Tibial nerve (tissue), 4 donors: ENCODE data around the gene ARHGEF38. TPM values are rescaled to one million over a fixed set of nuclear protein-coding genes. Genes with fewer than 3 reads are reported as not detected.
"Not testable (repeated sequence)": the region's sequence is repeated elsewhere in the genome, so short reads cannot be mapped to it uniquely, and the experiment has no call there.

Source experiments
- DNase-seq, 2 donors: peaks; one replicate each; pipeline ENCODE4 v3.0.0-alpha.2; 2019; ENCODE audit warnings: low spot score in 2 of 2
- H3K27ac ChIP-seq, 4 donors: fragments of 200-600 bp; sonication (generic) in 3 of 4; one replicate each; pipeline ENCODE4 v1.5.1; 2017 to 2019; ENCODE audit warnings: mild to moderate bottlenecking in 1 of 4
- H3K27me3 ChIP-seq, 2 donors: fragments of 200-600 bp; sonication (generic) in 1 of 2; one replicate each; pipeline versions ENCODE4 v1.5.1 to v1.6.0; 2017 to 2019
- H3K36me3 ChIP-seq, 3 donors: fragments of 200-600 bp; sonication (generic); one replicate each; pipeline ENCODE4 v1.5.1; 2018 to 2019
- H3K4me1 ChIP-seq, 4 donors: fragments of 200-600 bp; sonication (generic) in 3 of 4; one replicate each; pipeline ENCODE4 v1.5.1; 2017 to 2019
- H3K4me3 ChIP-seq, 4 donors: fragments of 200-600 bp; sonication (generic) in 3 of 4; one replicate each; pipeline ENCODE4 v1.5.1; 2017 to 2019; ENCODE audit warnings: mild to moderate bottlenecking in 1 of 4, moderate library complexity in 1 of 4
- H3K9me3 ChIP-seq, 4 donors: fragments of 200-600 bp; sonication (generic) in 3 of 4; one replicate each; pipeline ENCODE4 v1.5.1; 2017 to 2019
- CTCF ChIP-seq, 5 experiments: fragments of 200-600 bp in 3 of 5; fragments of 450-650 bp in 2 of 5; sonication (generic) in 3 of 5; IDR thresholded peaks; one replicate each; pipeline ENCODE4 v1.5.1; 2016 to 2019; ENCODE audit warnings: antibody characterized with exemption in 5 of 5, mild to moderate bottlenecking in 3 of 5, moderate library complexity in 2 of 5
- EP300 ChIP-seq, 2 donors: sonication (generic); formaldehyde crosslinking; IDR thresholded peaks; one replicate each; pipeline ENCODE4 v1.6.1; 2017; ENCODE audit warnings: antibody characterized with exemption in 2 of 2, mild to moderate bottlenecking in 1 of 2
- POLR2A ChIP-seq, 2 donors: fragments of 450-650 bp; IDR thresholded peaks; one replicate each; pipeline ENCODE4 v1.6.1; 2017; ENCODE audit warnings: antibody characterized with exemption in 2 of 2, mild to moderate bottlenecking in 2 of 2, moderate library complexity in 2 of 2
- WGBS, 2 donors: methylation state at CpG; one replicate each; pipeline ENCODE4 v1.1.5; 2018; 5-methylcytosine and 5-hydroxymethylcytosine counted together
- total RNA-seq, 4 donors: library from RNA; depleted of rRNA; stranded (reverse); fragments of >200 nt; gene quantifications; one replicate each; pipeline ENCODE4 v1.1.0, GENCODE V29; 2016

ARHGEF38 gene
- total RNA-seq, 4 donors from 2014 or later = not detected

GRCh38 chr4:105683038-105683437, 130.6 kb downstream of the ARHGEF38 start:
- Histone ChIP-seq H3K27me3 (no peaks in the 10 kb centered on the region), H3K27ac (no peak overlapping the region), H3K4me1 (no peaks in the 10 kb centered on the region), H3K4me3 (no peak overlapping the region), H3K36me3 (peaks cover 0 to 65% (median 0%) of the 10 kb centered on the region in 3 donors), H3K9me3 (no peaks in the 10 kb centered on the region)
- DNase-seq = no peak
- TF ChIP-seq EP300 (IDR thresholded peaks at IDR 0.05) = no peak
- 82 to 92% methylated on average over 4 of the region's 4 CpGs for WGBS, 2 donors

- H3K36me3 ChIP-seq = peaks cover 0 to 94% (median 0%) of the 10 kb centered on the region in 3 donors
- no peak for TF ChIP-seq POLR2A (IDR thresholded peaks at IDR 0.05)
- TF ChIP-seq CTCF (IDR thresholded peaks at IDR 0.05) = no peak
- TF ChIP-seq EP300 (IDR thresholded peaks at IDR 0.05) = no peak
- H3K27me3 ChIP-seq = no peaks in the 10 kb centered on the region
- 92 to 94% methylated on average over 2 of the region's 2 CpGs for WGBS, 2 donors
- no peak for DNase-seq
- H3K9me3 ChIP-seq = no peaks in the 10 kb centered on the region
- no peaks in the 10 kb centered on the region for H3K4me1 ChIP-seq
- no peak overlapping the region for H3K27ac ChIP-seq
- H3K4me3 ChIP-seq = no peak overlapping the region
These were observed 134.2 kb downstream of the ARHGEF38 start for GRCh38 chr4:105686571-105686970.

- H3K4me3 ChIP-seq, H3K27ac ChIP-seq, H3K9me3 ChIP-seq, H3K27me3 ChIP-seq, DNase-seq, H3K4me1 ChIP-seq: not testable (repeated sequence)
- H3K36me3 ChIP-seq = peaks cover 0 to 89% (median 0%) of the 10 kb centered on the region in 3 donors
- WGBS, 2 donors = 95 to 96% methylated on average over 5 of the region's 5 CpGs
These were observed 142.4 kb downstream of the ARHGEF38 start for GRCh38 chr4:105694812-105695211.

GRCh38 chr4:105695832-105696231, 143.4 kb downstream of the ARHGEF38 start:
- 92 to 96% methylated on average over 8 of the region's 8 CpGs for WGBS, 2 donors
- not testable (repeated sequence) for H3K27me3 ChIP-seq, H3K4me3 ChIP-seq, H3K4me1 ChIP-seq, H3K27ac ChIP-seq, DNase-seq, H3K9me3 ChIP-seq
- H3K36me3 ChIP-seq = peaks cover 0 to 87% (median 0%) of the 10 kb centered on the region in 3 donors

GRCh38 chr4:105698607-105699006, 146.2 kb downstream of the ARHGEF38 start:
- H3K36me3 ChIP-seq = peaks cover 0 to 60% (median 0%) of the 10 kb centered on the region in 3 donors
- TF ChIP-seq POLR2A (IDR thresholded peaks at IDR 0.05) (no peak), EP300 (IDR thresholded peaks at IDR 0.05) (no peak), CTCF (IDR thresholded peaks at IDR 0.05) (no peak)

GRCh38 chr4:105707782-105708180, 155.4 kb downstream of the ARHGEF38 start:
- Histone ChIP-seq H3K27me3 (no peaks in the 10 kb centered on the region), H3K27ac (peak overlapping the region; percentile 70 to 89 (median 84)), H3K9me3 (no peaks in the 10 kb centered on the region), H3K4me1 (peaks cover 0 to 36% (median 12%) of the 10 kb centered on the region in 4 donors), H3K4me3 (peak overlapping the region; percentile 81 to 88 (median 84)), H3K36me3 (no peaks in the 10 kb centered on the region)
- no peak for DNase-seq
- 26 to 27% methylated on average over 7 of the region's 7 CpGs for WGBS, 2 donors
- TF ChIP-seq CTCF (IDR thresholded peaks at IDR 0.05) = no peak

More at GRCh38 chr4:105698607-105699006, 146.2 kb downstream of the ARHGEF38 start:
- Histone ChIP-seq H3K9me3 (no peaks in the 10 kb centered on the region), H3K27ac (no peak overlapping the region), H3K4me3 (no peak overlapping the region), H3K27me3 (no peaks in the 10 kb centered on the region), H3K4me1 (peaks cover 0 to 6% (median 0%) of the 10 kb centered on the region in 4 donors)
- WGBS, 2 donors = 63 to 68% methylated on average over 2 of the region's 2 CpGs
- no peak for DNase-seq
